ENCODE results near the gene PGM2L1. TPM values are rescaled to one million over a fixed set of nuclear protein-coding genes. Genes with fewer than 3 reads are reported as not detected.
"Not testable (repeated sequence)": the region's sequence is repeated elsewhere in the genome, so short reads cannot be mapped to it uniquely, and the experiment has no call there.

Gene PGM2L1
- total and polyA plus RNA-seq, 11 donors, result 0.57 to 3.1 (median 1.8) TPM

GRCh38 chr11:74339619-74340018, 58.6 kb downstream of the PGM2L1 start:
- Histone ChIP-seq H3K27me3 (no peaks in the 10 kb centered on the region), H3K36me3 (peaks cover 0 to 52% (median 24%) of the 10 kb centered on the region in 9 donors), H3K4me1 (peaks cover 0 to 9% (median 0%) of the 10 kb centered on the region in 12 donors), H3K27ac (no peak overlapping the region), H3K4me3 (no peak overlapping the region), H3K9me3 (no peaks in the 10 kb centered on the region)
- no peak for DNase-seq
- no peak for ATAC-seq
- intact Hi-C loops (cut with DNase I), result no loop called here
- TF ChIP-seq POLR2A (IDR thresholded peaks at IDR 0.05), result no peak
- TF ChIP-seq, protein P1, sequence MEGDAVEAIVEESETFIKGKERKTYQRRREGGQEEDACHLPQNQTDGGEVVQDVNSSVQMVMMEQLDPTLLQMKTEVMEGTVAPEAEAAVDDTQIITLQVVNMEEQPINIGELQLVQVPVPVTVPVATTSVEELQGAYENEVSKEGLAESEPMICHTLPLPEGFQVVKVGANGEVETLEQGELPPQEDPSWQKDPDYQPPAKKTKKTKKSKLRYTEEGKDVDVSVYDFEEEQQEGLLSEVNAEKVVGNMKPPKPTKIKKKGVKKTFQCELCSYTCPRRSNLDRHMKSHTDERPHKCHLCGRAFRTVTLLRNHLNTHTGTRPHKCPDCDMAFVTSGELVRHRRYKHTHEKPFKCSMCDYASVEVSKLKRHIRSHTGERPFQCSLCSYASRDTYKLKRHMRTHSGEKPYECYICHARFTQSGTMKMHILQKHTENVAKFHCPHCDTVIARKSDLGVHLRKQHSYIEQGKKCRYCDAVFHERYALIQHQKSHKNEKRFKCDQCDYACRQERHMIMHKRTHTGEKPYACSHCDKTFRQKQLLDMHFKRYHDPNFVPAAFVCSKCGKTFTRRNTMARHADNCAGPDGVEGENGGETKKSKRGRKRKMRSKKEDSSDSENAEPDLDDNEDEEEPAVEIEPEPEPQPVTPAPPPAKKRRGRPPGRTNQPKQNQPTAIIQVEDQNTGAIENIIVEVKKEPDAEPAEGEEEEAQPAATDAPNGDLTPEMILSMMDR (IDR thresholded peaks at IDR 0.05), result no peak

GRCh38 chr11:74338963-74339362, 59.3 kb downstream of the PGM2L1 start:
- no peak for ATAC-seq
- intact Hi-C loops (cut with DNase I), result no loop called here
- no peak overlapping the region for H3K4me3 ChIP-seq
- no peak overlapping the region for H3K27ac ChIP-seq
- no peak for DNase-seq
- no peaks in the 10 kb centered on the region for H3K9me3 ChIP-seq
- 64 to 87% (median 77%) methylated on average over 6 of the region's 6 CpGs for WGBS, 4 donors
- peaks cover 0 to 46% (median 17%) of the 10 kb centered on the region in 9 donors for H3K36me3 ChIP-seq
- TF ChIP-seq, protein P1 (IDR thresholded peaks at IDR 0.05), result no peak
- no peak for TF ChIP-seq POLR2A (IDR thresholded peaks at IDR 0.05)
- peaks cover 0 to 9% (median 0%) of the 10 kb centered on the region in 12 donors for H3K4me1 ChIP-seq
- no peaks in the 10 kb centered on the region for H3K27me3 ChIP-seq

DNA sequence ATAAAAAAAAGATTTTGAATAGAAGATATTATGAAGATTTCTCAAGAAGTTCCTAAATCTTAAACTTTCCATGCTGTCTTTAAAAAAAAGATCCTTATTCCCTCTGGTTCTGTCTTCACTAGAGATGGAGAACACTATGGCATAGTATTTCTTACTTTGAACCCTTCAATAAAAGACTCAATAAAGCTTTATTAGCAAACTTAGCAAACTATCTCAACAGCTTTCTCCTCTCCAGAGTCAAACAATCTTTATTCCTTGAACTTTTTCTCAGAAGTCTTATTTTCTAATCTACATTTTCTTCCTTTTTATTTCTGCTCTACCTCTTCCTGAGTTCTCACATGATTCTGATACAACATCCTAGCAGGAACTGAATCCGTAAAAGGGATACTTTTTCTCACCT, 65.0 kb downstream of the PGM2L1 start:
- DNase-seq (no peak), ATAC-seq (no peak)
- TF ChIP-seq, protein P1 (IDR thresholded peaks at IDR 0.05), result no peak
- TF ChIP-seq POLR2A (IDR thresholded peaks at IDR 0.05), result no peak
- no peaks in the 10 kb centered on the region for H3K4me1 ChIP-seq
- no peaks in the 10 kb centered on the region for H3K9me3 ChIP-seq
- H3K27me3 ChIP-seq, result no peaks in the 10 kb centered on the region
- intact Hi-C loops (cut with DNase I), result no loop called here
- H3K4me3 ChIP-seq, result no peak overlapping the region
- no peak overlapping the region for H3K27ac ChIP-seq
- peaks cover 0 to 24% (median 16%) of the 10 kb centered on the region in 9 donors for H3K36me3 ChIP-seq
- 90 to 98% (median 92%) methylated on average over 1 of the region's 1 CpG for WGBS, 4 donors

GRCh38 chr11:74332291-74332690, 65.9 kb downstream of the PGM2L1 start:
- no peaks in the 10 kb centered on the region for H3K9me3 ChIP-seq
- peaks cover 0 to 2% (median 0%) of the 10 kb centered on the region in 12 donors for H3K4me1 ChIP-seq
- peaks cover 0 to 15% (median 12%) of the 10 kb centered on the region in 9 donors for H3K36me3 ChIP-seq
- 89 to 99% (median 97%) methylated on average over 1 of the region's 1 CpG for WGBS, 4 donors
- DNase-seq (no peak), ATAC-seq (no peak)
- H3K4me3 ChIP-seq, result no peak overlapping the region
- TF ChIP-seq POLR2A (IDR thresholded peaks at IDR 0.05), result no peak
- TF ChIP-seq, protein P1 (IDR thresholded peaks at IDR 0.05), result no peak
- H3K27me3 ChIP-seq, result no peaks in the 10 kb centered on the region
- no peak overlapping the region for H3K27ac ChIP-seq
- intact Hi-C loops (cut with DNase I), result no loop called here

- H3K36me3 ChIP-seq; H3K27ac ChIP-seq; H3K27me3 ChIP-seq; H3K9me3 ChIP-seq; DNase-seq; intact Hi-C loops (cut with DNase I); H3K4me3 ChIP-seq; ATAC-seq: not testable (repeated sequence)
- WGBS, 4 donors, result 80 to 86% (median 84%) methylated on average over 6 of the region's 6 CpGs
- H3K4me1 ChIP-seq, result peaks cover 0 to 14% (median 12%) of the 10 kb centered on the region in 12 donors
Observed at GRCh38 chr11:74331000-74331399, 67.2 kb downstream of the PGM2L1 start.
